ENCODE results near the gene IMP4. TPM values are rescaled to one million over a fixed set of nuclear protein-coding genes. Genes with fewer than 3 reads are reported as not detected.

Gene IMP4
- total and polyA plus RNA-seq, 10 of the 15 experiments (the other 5 are each of a cell fraction or from before 2014, with no cell fraction given): 41.4 to 242 (median 166) TPM

DNA sequence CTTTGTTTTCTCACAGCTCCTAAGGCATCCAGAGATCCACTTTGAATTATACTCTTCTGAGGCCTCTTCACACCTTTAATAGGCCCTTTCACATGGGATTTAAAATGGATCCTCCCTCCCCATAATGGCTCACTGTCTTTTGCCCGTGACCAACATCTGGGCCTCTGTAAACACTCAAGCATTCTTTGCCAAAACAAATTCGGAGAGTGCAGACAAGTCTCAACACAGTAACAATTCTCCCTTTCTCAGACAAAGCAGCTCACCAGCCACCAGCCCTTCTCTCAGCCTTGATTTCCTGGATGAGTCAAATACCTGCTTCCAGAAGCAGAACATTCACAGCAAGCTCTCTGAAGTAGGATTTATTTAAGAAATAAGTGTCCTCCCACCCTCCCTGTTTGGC is 14.0 kb upstream of the IMP4 start:
- CTCF ChIA-PET: interaction anchor here (9.8 kb wide), 1 partner anchor 1344 kb away, joined by 74 read pairs; no protein-coding TSS in a partner anchor
- intact Hi-C loops (cut with micrococcal nuclease; ENCODE audit: unreplicated experiment): no loop called here
- no peak for DNase-seq (ENCODE audit: low read depth, low spot score)
- RAD21 ChIA-PET (ENCODE audit: unreplicated experiment): interaction anchor here (0.6 kb wide), 1 partner anchor 63 kb away, joined by 3 read pairs; no protein-coding TSS in a partner anchor
- Histone ChIP-seq H3K4me1 (ENCODE audit: control insufficient read depth, insufficient read depth, low read length) (no peaks in the 10 kb centered on the region), H3K4me2 (ENCODE audit: control insufficient read depth, insufficient read depth) (no peak overlapping the region), H3K27ac (ENCODE audit: control insufficient read depth, insufficient read depth) (no peak overlapping the region), H3K4me3 (no peak overlapping the region), H3K27me3 (replicated peaks in 1 of 2; ENCODE audit: control insufficient read depth in 2 of 2, insufficient read depth in 2 of 2, low read length in 1 of 2) (no peaks in the 10 kb centered on the region; a peak in 1 of 4 replicates), H4K20me1 (ENCODE audit: control insufficient read depth, insufficient read depth) (no peaks in the 10 kb centered on the region), H2AFZ (ENCODE audit: control insufficient read depth, low read depth, low read length) (no peak overlapping the region), H3K9me3 (replicated peaks; ENCODE audit: control insufficient read depth, insufficient read depth, low read length) (no peaks in the 10 kb centered on the region), H3K36me3 (ENCODE audit: control insufficient read depth in 2 of 2, insufficient read depth in 2 of 2, low read length in 1 of 2) (no peaks in the 10 kb centered on the region), H3K9ac (ENCODE audit: control insufficient read depth, insufficient read depth, low read length) (no peak overlapping the region), H3K79me2 (ENCODE audit: control insufficient read depth, insufficient read depth, low read length) (no peaks in the 10 kb centered on the region)
- no TSS peak for BruUV-seq (replicated peaks)
- WGBS (ENCODE audit: insufficient coverage, insufficient replicate concordance, low lambda C conversion rate, missing lambda C conversion rate): 28% methylated on average over 2 of the region's 2 CpGs
- in situ Hi-C loops (cut with MboI): loop anchor here (25.0 kb wide), 1 partner anchor 1484 kb away; no protein-coding TSS in a partner anchor
- POLR2A ChIA-PET: no interaction called here
- no peak for FAIRE-seq
- ATAC-seq: no peak
- SMC1A ChIA-PET (ENCODE audit: uncharacterized antibody, unreplicated experiment): interaction anchor here (1.0 kb wide), 1 partner anchor 23 kb away, joined by 3 read pairs; no protein-coding TSS in a partner anchor
- TF ChIP-seq TAF1 (IDR thresholded peaks at IDR 0.05; ENCODE audit: borderline replicate concordance, low read depth, low read length): no peak
- no peak for TF ChIP-seq NKRF (conservative IDR thresholded peaks at IDR 0.05)
- TF ChIP-seq SUPT20H (IDR thresholded peaks at IDR 0.05; ENCODE audit: borderline replicate concordance, control insufficient read depth, low read depth, low read length): no peak
- TF ChIP-seq, protein P1, sequence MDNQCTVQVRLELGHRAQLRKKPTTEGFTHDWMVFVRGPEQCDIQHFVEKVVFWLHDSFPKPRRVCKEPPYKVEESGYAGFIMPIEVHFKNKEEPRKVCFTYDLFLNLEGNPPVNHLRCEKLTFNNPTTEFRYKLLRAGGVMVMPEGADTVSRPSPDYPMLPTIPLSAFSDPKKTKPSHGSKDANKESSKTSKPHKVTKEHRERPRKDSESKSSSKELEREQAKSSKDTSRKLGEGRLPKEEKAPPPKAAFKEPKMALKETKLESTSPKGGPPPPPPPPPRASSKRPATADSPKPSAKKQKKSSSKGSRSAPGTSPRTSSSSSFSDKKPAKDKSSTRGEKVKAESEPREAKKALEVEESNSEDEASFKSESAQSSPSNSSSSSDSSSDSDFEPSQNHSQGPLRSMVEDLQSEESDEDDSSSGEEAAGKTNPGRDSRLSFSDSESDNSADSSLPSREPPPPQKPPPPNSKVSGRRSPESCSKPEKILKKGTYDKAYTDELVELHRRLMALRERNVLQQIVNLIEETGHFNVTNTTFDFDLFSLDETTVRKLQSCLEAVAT (IDR thresholded peaks at IDR 0.05): no peak
- TF ChIP-seq CHD4 (IDR thresholded peaks at IDR 0.05): no peak
- no peak for TF ChIP-seq BRCA1 (IDR thresholded peaks at IDR 0.05; ENCODE audit: low read depth, low read length)
- TF ChIP-seq CREB1 (IDR thresholded peaks at IDR 0.05; ENCODE audit: low read depth): no peak
- no peak for TF ChIP-seq EP300 (IDR thresholded peaks at IDR 0.05; ENCODE audit: borderline replicate concordance in 1 of 2, control insufficient read depth in 1 of 2, low read depth in 2 of 2, low read length in 2 of 2)
- TF ChIP-seq, protein P2, sequence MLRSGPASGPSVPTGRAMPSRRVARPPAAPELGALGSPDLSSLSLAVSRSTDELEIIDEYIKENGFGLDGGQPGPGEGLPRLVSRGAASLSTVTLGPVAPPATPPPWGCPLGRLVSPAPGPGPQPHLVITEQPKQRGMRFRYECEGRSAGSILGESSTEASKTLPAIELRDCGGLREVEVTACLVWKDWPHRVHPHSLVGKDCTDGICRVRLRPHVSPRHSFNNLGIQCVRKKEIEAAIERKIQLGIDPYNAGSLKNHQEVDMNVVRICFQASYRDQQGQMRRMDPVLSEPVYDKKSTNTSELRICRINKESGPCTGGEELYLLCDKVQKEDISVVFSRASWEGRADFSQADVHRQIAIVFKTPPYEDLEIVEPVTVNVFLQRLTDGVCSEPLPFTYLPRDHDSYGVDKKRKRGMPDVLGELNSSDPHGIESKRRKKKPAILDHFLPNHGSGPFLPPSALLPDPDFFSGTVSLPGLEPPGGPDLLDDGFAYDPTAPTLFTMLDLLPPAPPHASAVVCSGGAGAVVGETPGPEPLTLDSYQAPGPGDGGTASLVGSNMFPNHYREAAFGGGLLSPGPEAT (IDR thresholded peaks at IDR 0.05; ENCODE audit: low read depth): no peak
- TF ChIP-seq, protein P3, sequence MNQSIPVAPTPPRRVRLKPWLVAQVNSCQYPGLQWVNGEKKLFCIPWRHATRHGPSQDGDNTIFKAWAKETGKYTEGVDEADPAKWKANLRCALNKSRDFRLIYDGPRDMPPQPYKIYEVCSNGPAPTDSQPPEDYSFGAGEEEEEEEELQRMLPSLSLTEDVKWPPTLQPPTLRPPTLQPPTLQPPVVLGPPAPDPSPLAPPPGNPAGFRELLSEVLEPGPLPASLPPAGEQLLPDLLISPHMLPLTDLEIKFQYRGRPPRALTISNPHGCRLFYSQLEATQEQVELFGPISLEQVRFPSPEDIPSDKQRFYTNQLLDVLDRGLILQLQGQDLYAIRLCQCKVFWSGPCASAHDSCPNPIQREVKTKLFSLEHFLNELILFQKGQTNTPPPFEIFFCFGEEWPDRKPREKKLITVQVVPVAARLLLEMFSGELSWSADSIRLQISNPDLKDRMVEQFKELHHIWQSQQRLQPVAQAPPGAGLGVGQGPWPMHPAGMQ (IDR thresholded peaks at IDR 0.05; ENCODE audit: borderline replicate concordance): no peak
- no peak for TF ChIP-seq WRNIP1 (IDR thresholded peaks at IDR 0.05; ENCODE audit: borderline replicate concordance, low read depth, low read length)
- TF ChIP-seq IRF3 (IDR thresholded peaks at IDR 0.05): no peak
- TF ChIP-seq BMI1 (IDR thresholded peaks at IDR 0.05; ENCODE audit: borderline replicate concordance): no peak
- TF ChIP-seq CREM (IDR thresholded peaks at IDR 0.05; ENCODE audit: low read depth): no peak

All from GM12878 (cell line).